Muscle layer of colon (tissue), 2 donors: Measurements from ENCODE around the gene STUB1.
A peak's percentile ranks its signal among the peaks of the same experiment; 100 is the strongest.

Source experiments
- H3K27ac ChIP-seq: one replicate; pipeline ENCODE4 v1.7.0; 2013; ENCODE audit warnings: low read depth, mild to moderate bottlenecking, low read length, moderate library complexity
- H3K27me3 ChIP-seq, 2 donors: one replicate each; pipeline ENCODE4 v1.7.0; 2013; ENCODE audit warnings: low read length in 2 of 2, mild to moderate bottlenecking in 2 of 2; ENCODE audit not compliant: insufficient read depth in 2 of 2, control insufficient read depth in 1 of 2
- H3K36me3 ChIP-seq: one replicate; pipeline ENCODE4 v1.7.0; 2013; ENCODE audit warnings: mild to moderate bottlenecking, low read length; ENCODE audit not compliant: insufficient read depth
- H3K4me1 ChIP-seq: one replicate; pipeline ENCODE4 v1.7.0; 2013; ENCODE audit warnings: mild to moderate bottlenecking, low read length; ENCODE audit not compliant: insufficient read depth
- H3K4me3 ChIP-seq, 2 donors: one replicate each; pipeline ENCODE4 v1.7.0; 2013; ENCODE audit warnings: low read length in 2 of 2, low read depth in 1 of 2, mild to moderate bottlenecking in 1 of 2, moderate library complexity in 1 of 2
- H3K9ac ChIP-seq: one replicate; pipeline ENCODE4 v1.7.0; 2013; ENCODE audit warnings: low read length
- H3K9me3 ChIP-seq: one replicate; pipeline ENCODE4 v1.7.0; 2013; ENCODE audit warnings: mild to moderate bottlenecking, low read length
- donor health status: abdominal sarcoma.
- donor health status: Adenocarcinoma of cecum.

The STUB1 gene

DNA sequence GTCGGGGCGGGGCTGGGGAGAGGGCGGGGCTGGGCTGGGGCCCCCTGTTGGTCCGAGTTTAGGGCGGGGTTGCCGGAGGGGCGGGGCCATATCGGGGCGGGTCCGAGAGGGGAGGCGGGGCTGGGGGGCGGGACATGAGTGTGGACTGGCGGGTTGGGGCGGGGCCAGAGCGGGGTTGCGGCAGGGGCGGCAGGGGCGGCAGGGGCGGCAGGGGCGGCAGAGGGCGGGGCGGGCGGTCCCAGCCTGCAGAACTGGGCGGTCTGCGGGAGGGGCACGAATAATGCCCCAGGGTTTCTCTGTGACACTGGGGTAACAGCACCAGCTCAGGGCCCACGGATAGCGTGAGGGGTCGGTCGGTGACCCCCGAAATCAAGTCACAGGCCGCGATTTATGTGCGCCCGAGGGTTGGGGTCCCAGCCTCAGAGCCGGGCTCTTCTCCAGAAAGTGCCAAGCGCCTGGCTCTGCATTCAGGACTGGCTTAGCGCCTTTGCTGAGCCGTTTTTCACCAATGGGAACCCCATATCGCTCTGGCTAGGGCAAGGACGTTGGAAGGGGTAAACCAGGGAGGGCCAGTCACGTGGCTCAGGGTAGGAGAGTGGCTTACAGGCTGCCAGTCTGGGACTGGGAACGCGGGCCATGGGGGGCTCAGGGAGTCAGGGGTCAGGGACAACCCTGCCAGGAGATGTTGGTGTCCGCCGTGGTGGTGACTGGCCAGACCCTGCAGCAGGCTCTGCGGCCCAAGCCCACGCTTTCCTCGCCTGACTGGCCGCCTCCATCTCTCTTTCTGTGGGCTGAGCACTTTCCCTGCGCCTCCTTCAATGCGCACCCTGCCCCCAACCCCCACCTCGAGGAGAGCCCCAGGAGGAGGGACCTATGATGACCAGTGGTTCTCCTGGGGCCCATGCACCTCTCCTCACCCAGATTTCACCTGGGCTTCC, 42.9 kb upstream of the STUB1 start:
- peak overlapping the region; percentile 99 for H3K27ac ChIP-seq
- no peaks in the 10 kb centered on the region for H3K9me3 ChIP-seq
- peaks cover 8% of the 10 kb centered on the region for H3K4me1 ChIP-seq
- H3K27me3 ChIP-seq, result peaks cover 0 to under 1% of the 10 kb centered on the region in 2 donors
- H3K9ac ChIP-seq, result no peak overlapping the region
- peak overlapping the region; percentile 82 to 96 for H3K4me3 ChIP-seq
- peaks cover 9% of the 10 kb centered on the region for H3K36me3 ChIP-seq

DNA sequence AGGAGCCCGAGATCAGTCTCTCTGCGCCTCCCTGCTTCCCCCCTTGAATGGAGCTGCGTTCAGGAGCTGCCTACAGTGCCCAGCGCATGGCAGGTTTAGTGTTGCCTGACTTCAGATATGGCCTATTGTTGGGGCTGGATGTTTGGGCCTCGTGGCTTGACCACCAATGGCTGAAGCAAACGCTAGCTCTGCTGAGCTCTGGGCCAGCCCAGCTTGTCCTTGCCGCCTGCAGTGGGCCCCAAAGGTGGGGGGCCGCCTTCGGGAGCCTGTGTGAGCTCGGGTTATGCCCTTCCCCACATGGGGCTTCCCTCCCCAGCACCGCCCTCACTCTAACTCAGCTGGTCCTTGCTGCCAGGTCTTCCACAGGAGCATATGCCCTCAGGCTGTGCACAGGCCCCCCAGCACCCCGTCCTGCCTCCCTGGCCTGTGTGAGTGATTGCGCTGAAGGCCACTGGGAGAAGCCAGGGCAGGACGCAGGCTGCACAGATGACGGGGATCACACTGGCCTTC, 42.1 kb upstream of the STUB1 start:
- H3K4me3 ChIP-seq, result no peak overlapping the region
- H3K36me3 ChIP-seq, result peaks cover 9% of the 10 kb centered on the region
- H3K9me3 ChIP-seq, result no peaks in the 10 kb centered on the region
- no peaks in the 10 kb centered on the region for H3K27me3 ChIP-seq
- H3K27ac ChIP-seq, result peak overlapping the region; percentile 34
- no peak overlapping the region for H3K9ac ChIP-seq
- peaks cover 14% of the 10 kb centered on the region for H3K4me1 ChIP-seq

DNA sequence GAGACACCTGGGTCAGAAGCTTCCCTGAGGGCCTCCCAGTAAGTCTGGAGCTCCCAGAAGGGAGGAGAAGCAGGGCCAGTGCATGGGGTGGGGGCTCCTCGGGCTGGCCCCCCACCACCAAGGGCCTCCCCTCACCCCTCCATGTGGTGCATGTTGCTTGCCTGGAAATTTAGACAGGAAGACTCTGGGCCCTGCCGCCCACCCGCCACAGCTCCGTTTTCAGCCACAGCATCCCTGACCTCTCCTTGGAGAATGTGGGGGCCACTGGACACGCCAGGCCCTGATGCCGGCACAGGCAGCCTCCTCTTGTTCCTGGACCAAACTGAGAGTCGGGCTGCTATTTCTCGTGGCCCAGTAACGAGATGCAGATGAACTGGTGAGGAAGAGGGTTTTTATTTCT, 41.4 kb upstream of the STUB1 start:
- Histone ChIP-seq H3K4me1 (peaks cover 16% of the 10 kb centered on the region), H3K36me3 (peaks cover 7% of the 10 kb centered on the region), H3K9me3 (no peaks in the 10 kb centered on the region), H3K27me3 (no peaks in the 10 kb centered on the region), H3K27ac (no peak overlapping the region), H3K4me3 (no peak overlapping the region), H3K9ac (no peak overlapping the region)

DNA sequence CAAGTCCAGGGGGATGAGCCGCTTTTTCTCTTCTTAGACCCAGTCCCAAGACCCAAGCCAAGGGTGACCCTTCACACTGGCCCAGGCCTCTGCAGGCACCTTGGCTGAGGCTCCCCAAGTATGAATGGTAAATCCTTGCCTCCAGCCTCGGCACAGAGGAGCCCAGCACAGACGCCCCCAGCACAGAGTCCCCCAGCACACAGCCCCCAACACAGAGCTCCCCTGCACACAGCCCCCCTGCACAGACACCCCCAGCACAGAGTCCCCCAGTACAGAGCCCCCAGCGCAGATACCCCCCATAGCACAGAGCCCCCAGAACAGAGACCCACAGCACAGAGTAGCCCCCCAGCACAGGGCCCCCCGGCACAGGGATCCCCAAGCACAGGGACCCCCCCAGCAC, 39.6 kb upstream of the STUB1 start:
- Histone ChIP-seq H3K27me3 (no peaks in the 10 kb centered on the region), H3K36me3 (no peaks in the 10 kb centered on the region), H3K4me1 (peaks cover 9% of the 10 kb centered on the region), H3K9ac (no peak overlapping the region), H3K9me3 (no peaks in the 10 kb centered on the region), H3K4me3 (no peak overlapping the region), H3K27ac (peak overlapping the region; percentile 80)

DNA sequence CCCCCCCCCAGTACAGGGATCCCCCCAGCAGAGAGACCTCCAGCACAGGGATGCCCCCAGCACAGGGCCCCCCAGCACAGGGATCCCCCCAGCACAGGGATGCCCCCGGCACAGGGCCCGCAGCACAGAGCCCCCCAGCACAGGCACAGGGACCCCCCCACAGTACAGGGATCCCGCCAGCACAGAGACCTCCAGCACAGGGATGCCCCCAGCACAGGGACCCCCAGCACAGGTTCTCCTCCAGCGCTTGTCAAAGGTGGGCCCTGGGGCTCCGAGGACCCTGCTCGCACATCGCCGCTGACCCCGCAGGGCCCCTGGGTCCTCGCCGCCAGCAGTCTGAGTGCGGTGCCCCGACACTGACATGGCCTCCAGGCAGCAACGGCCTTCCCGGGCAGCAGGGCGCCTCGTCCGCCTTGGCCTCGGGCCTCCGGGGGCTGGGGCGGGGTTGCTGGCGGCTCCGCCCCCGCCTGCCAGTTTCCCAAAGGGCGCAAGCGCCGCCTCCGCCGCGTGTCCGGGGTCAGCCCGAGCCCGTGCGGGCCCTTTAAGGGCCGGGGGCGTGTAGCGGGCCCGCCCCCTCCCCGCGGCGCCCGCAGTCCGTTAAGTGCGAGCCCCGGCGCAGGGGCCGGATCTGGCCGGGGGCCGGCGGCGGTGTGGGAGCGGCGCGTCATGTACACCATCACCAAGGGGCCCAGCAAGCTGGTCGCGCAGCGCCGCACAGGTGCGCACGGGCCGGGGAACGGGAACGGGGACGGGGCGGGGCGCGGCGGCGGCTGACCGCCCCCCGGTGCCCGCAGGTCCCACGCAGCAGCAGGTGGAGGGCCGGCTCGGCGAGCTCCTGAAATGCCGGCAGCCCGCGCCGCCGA, 38.7 kb upstream of the STUB1 start, which contains the start of gene MCRIP2:
MCRIP2 (plus strand) TSS at position 503 of the 863 bp plus-strand sequence; CDS start at position 667, 164 bp downstream.
- Histone ChIP-seq H3K4me3 (peak within 1 kb of the TSS; percentile 68 to 91), H3K4me1 (peaks cover 9% of the 10 kb centered on the region), H3K27ac (peak within 1 kb of the TSS; percentile 80), H3K9me3 (no peaks in the 10 kb centered on the region), H3K27me3 (no peaks in the 10 kb centered on the region), H3K9ac (peak within 1 kb of the TSS; percentile 84), H3K36me3 (no peaks in the 10 kb centered on the region)

DNA sequence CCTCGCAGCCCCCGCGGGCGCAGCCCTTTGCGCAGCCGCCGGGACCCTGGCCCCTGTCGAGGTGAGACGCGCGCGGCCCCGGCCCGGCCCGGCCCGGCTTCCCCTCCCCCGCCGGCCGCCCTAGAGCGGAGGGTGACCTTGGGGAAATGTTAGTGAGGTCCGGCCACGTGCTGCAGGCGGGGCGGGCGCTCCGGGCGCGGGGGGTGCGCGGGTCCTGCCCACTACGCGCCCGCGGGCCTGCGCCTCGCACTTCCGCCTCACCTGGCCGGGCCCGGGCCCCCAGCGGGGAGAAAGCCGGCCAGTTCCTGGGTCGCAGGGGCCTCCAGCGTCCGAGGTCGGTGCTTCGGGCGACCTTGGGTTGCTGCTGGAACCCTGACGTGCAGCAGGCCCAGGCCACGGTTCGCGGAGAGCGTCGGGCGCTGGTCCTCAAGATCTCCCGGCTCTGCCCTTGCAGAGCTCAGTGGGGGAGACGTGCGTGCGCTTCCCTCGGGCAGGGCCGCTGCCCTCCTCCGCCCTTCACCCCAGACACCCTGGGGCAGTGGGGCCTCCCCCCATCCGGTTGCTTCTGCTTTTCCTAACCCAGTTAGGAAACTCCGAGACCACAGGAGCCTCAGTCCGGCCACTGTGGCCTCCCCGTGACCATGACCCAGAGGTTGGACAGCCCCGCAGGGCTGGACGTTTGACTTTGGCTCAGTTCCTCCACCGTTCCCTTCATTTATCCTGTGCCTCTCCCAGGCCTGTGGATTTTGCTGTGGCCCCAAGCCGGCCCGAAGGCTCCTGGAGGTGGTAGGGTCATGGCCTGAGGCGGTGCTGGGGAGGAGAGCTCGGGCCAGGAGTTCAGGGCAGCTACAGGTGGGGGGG, 37.8 kb upstream of the STUB1 start:
- Histone ChIP-seq H3K27me3 (no peaks in the 10 kb centered on the region), H3K36me3 (no peaks in the 10 kb centered on the region), H3K9ac (peak overlapping the region; percentile 30), H3K4me3 (peak overlapping the region; percentile 68 to 91), H3K9me3 (no peaks in the 10 kb centered on the region), H3K4me1 (peaks cover 16% of the 10 kb centered on the region), H3K27ac (peak overlapping the region; percentile 80)

DNA sequence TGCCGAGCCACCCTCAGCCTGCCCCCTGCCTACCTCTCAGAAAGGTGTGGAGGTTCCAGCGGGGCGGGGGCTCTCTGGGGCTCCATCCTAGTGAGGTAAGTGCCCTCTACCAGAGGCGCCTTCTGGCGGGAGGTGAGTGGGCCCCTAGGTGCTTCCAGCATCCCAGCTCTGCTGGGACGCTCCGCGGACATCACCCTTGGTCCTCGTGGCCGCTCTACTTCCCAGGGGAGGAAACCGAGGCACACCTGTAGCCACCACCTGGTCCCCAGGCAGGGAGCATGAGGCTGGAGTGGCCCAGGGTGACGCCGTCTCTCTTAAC, 37.2 kb upstream of the STUB1 start:
- Histone ChIP-seq H3K36me3 (no peaks in the 10 kb centered on the region), H3K9me3 (no peaks in the 10 kb centered on the region), H3K4me1 (peaks cover 21% of the 10 kb centered on the region), H3K4me3 (peak overlapping the region; percentile 68 to 91), H3K27me3 (no peaks in the 10 kb centered on the region), H3K9ac (peak overlapping the region; percentile 30), H3K27ac (peak overlapping the region; percentile 80)

DNA sequence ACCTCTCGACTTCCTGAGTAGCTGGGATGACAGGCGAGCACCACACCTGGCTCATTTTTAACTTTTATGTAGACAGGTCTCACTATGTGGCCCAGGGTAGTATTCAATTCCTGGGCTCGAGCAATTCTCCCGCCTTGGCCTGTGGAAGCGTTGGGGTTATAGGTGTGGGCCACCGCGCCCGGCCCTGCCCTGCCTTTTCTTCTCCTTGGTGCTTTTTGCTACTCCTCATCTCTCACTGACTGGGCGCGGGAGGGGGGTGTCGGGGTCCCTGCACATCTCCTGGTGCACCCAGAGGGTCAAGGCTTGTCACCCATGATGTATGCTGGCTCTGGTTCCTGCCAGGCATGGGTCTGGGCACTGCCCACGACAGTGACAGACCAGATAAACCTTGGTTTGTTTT, 35.7 kb upstream of the STUB1 start:
- Histone ChIP-seq H3K9ac (no peak overlapping the region), H3K27ac (no peak overlapping the region), H3K4me1 (peaks cover 26% of the 10 kb centered on the region), H3K27me3 (no peaks in the 10 kb centered on the region), H3K4me3 (no peak overlapping the region), H3K36me3 (no peaks in the 10 kb centered on the region), H3K9me3 (no peaks in the 10 kb centered on the region)

DNA sequence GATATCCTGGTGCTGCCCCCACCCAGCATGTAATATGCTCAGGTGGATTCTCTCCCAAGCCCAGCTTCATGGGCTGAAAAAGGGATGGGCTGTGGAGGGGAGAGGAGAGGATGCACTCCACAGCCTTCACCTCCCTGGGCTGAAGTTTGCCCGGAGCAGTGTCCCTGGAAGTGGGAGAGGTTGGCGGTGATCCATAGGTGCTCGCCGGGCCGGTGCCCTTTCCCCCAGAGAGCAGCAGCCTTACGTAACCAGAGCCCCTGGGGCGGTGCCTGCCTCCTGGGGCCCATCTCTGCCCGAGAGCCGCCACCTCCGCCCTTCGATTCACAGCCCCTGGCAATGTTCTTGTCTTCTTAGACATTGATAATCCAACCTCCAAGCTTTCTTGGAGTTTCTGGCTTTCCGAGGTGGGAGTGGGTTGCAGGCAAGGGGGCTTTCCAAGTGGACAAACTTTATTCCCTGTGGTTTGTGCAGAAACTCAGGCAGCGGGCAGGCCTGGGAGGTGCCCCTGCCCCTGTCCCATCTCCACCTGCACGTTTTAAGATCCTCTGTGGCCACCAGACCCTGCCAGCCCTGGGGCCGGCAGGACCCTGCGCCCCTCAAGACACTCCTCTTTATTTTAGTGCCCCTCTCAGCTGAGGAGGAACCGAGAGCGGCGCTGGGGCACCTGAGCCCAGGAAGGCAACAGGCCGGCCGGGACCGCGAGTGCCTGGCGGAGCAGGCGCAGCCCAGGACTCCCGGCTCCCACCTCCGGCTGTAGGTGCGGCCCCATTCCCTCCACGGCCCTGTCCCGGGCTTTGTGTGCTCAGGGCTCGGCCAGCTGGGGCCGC, 34.1 kb upstream of the STUB1 start:
- Histone ChIP-seq H3K4me3 (no peak overlapping the region), H3K36me3 (no peaks in the 10 kb centered on the region), H3K27me3 (no peaks in the 10 kb centered on the region), H3K9me3 (no peaks in the 10 kb centered on the region), H3K27ac (no peak overlapping the region), H3K4me1 (peaks cover 36% of the 10 kb centered on the region), H3K9ac (no peak overlapping the region)

DNA sequence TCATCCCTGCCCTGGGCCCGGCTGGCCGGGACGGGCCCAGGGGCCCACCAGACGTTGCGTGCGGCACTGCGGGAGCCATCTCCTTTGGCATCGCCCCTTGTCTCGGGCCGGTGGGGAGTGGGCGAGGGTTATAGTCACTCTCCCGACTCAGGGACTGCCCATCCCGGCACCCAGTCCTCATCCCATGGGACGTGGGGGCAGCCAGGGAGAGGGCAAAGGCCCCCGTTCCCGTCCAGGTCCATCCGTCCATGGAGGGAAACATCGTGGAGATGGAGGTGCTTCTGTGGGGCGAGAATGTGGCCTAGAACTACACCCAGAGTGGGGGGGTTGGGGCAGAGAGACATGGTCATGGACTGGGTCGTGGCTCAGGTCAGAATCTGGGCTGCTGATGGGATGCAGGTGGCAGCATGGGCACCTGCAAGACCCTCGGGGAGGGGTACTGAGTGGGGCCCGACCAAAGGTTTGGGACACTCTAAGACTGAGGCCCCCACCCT, 33.5 kb upstream of the STUB1 start:
- H3K4me3 ChIP-seq, result no peak overlapping the region
- H3K9ac ChIP-seq, result no peak overlapping the region
- H3K27me3 ChIP-seq, result no peaks in the 10 kb centered on the region
- no peaks in the 10 kb centered on the region for H3K36me3 ChIP-seq
- no peaks in the 10 kb centered on the region for H3K9me3 ChIP-seq
- peaks cover 36% of the 10 kb centered on the region for H3K4me1 ChIP-seq
- no peak overlapping the region for H3K27ac ChIP-seq
